DOHH2 (cell line): ENCODE data around the gene PSORS1C2.

Experiments used
- CTCF ChIP-seq: fragments of 200-600 bp; sonication (generic); IDR thresholded peaks from one replicate; pipeline ENCODE4 v1.5.1; 2014; ENCODE audit warnings: antibody characterized with exemption, mild to moderate bottlenecking, low read depth, low read length; ENCODE audit not compliant: poor library complexity, severe bottlenecking
- EZH2phosphoT487 ChIP-seq: fragments of 200-600 bp; sonication (generic); IDR thresholded peaks from 2 replicates; pipeline ENCODE4 v1.6.1; 2017; ENCODE audit warnings: borderline replicate concordance, mild to moderate bottlenecking, antibody characterized with exemption, low read length, moderate library complexity, mixed read lengths

DNA sequence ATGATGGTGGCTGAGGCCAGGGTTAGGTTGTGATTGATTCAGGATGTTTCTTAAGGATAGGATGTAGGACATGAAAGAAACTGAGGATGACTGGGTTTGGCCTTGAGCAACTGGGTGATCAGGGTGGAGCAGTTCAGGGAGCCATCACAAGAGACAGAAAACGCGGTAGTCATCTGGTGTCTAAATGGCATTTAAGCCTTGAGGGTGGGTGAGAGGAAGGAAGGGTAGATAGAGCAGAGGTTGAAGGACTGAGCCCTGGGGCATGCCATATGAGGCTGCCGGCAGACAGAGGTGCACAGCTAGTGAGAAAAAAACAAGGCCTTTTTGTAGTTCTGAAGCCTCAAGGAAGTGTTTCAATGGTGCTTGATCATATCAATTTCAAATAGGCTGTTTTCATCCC lies 29.7 kb upstream of the PSORS1C2 start:
- TF ChIP-seq CTCF, result no peak
- no peak for TF ChIP-seq EZH2phosphoT487
